Fibroblast of lung (primary cell): Measurements from ENCODE around the gene PLB1. TPM values are rescaled to one million over a fixed set of nuclear protein-coding genes. Genes with fewer than 3 reads are reported as not detected.

Experiments
- DNase-seq, 2 donors: peaks; one replicate each; pipeline versions ENCODE4 v3.0.0 to v3.0.0-alpha.2; 2010; ENCODE audit warnings: low read depth in 2 of 2
- H2AFZ ChIP-seq: 2 replicates; pipeline ENCODE4 v1.5.1; 2012; ENCODE audit warnings: low read length, control low read depth, inconsistent platforms
- H3K27ac ChIP-seq: 2 replicates; pipeline ENCODE4 v1.5.1; 2011; ENCODE audit warnings: low read length, control low read depth; ENCODE audit not compliant: insufficient read depth
- H3K27me3 ChIP-seq: 2 replicates; pipeline ENCODE4 v1.5.1; 2011; ENCODE audit warnings: mild to moderate bottlenecking, low read length; ENCODE audit not compliant: control insufficient read depth, insufficient read depth
- H3K36me3 ChIP-seq: 2 replicates; pipeline ENCODE4 v1.5.1; 2011; ENCODE audit warnings: low read length; ENCODE audit not compliant: control insufficient read depth, insufficient read depth
- H3K4me1 ChIP-seq: 2 replicates; pipeline ENCODE4 v1.5.1; 2011; ENCODE audit warnings: low read length; ENCODE audit not compliant: control insufficient read depth, insufficient read depth; ENCODE audit errors: extremely low read depth
- H3K4me2 ChIP-seq: 2 replicates; pipeline ENCODE4 v1.5.1; 2011; ENCODE audit warnings: low read length, control low read depth; ENCODE audit not compliant: insufficient read depth; ENCODE audit errors: extremely low read depth
- H3K4me3 ChIP-seq, 4 experiments: fragments of 200-600 bp in 1 of 4; sonication (generic) in 1 of 4; replicated peaks in 1 of 4; 2 replicates each; pipeline ENCODE4 v1.5.1; 2011 to 2016; ENCODE audit warnings: low read length in 4 of 4, low read depth in 3 of 4, mild to moderate bottlenecking in 3 of 4, control low read depth in 2 of 4, inconsistent platforms in 1 of 4, mixed read lengths in 1 of 4; ENCODE audit not compliant: insufficient read depth in 1 of 4; ENCODE audit errors: control extremely low read depth in 1 of 4
- H3K79me2 ChIP-seq: 2 replicates; pipeline ENCODE4 v1.5.1; 2012; ENCODE audit warnings: mild to moderate bottlenecking, low read length, inconsistent platforms; ENCODE audit not compliant: control insufficient read depth, insufficient read depth
- H3K9ac ChIP-seq: 2 replicates; pipeline ENCODE4 v1.5.1; 2011; ENCODE audit warnings: mild to moderate bottlenecking, low read length, control low read depth; ENCODE audit not compliant: insufficient read depth
- H3K9me3 ChIP-seq: 2 replicates; pipeline ENCODE4 v1.5.1; 2012; ENCODE audit warnings: low read depth, low read length; ENCODE audit not compliant: control insufficient read depth, insufficient read depth
- H4K20me1 ChIP-seq: 2 replicates; pipeline ENCODE4 v1.5.1; 2011; ENCODE audit warnings: low read length; ENCODE audit not compliant: control insufficient read depth, insufficient read depth; ENCODE audit errors: extremely low read depth
- EZH2 ChIP-seq: IDR thresholded peaks from 2 replicates; pipeline ENCODE4 v1.5.1; 2012; ENCODE audit warnings: low read length, control low read depth, mild to moderate bottlenecking; ENCODE audit errors: missing control alignments
- polyA plus RNA-seq, 2 donors: library from polyadenylated mRNA; depleted of rRNA in 1 of 2; stranded (reverse) in 1 of 2; unstranded in 1 of 2; fragments of >200 nt; gene quantifications; 2 replicates each; pipeline ENCODE4 v1.2.1, GENCODE V29; 2011 to 2012; ENCODE audit warnings: missing spikeins in 1 of 2
- total RNA-seq: library from RNA; depleted of rRNA; stranded (reverse); fragments of >200 nt; gene quantifications from 2 replicates; pipeline ENCODE4 v1.2.1, GENCODE V29; 2014
- TF ChIP-seq, protein P1 (sequence below), 2 donors: IDR thresholded peaks in 1 of 2; conservative IDR thresholded peaks in 1 of 2; 1 replicate in 1 of 2; 2 replicates in 1 of 2; pipeline ENCODE4 v1.5.1; 2011 to 2012; ENCODE audit warnings: low read length in 2 of 2, control low read depth in 1 of 2, inconsistent platforms in 1 of 2, low read depth in 1 of 2, mild to moderate bottlenecking in 1 of 2

PLB1 gene
- total and polyA plus RNA-seq, 2 donors (not counting 1 experiment from before 2014, with no cell fraction given), result 0.70 to 1.8 TPM

DNA sequence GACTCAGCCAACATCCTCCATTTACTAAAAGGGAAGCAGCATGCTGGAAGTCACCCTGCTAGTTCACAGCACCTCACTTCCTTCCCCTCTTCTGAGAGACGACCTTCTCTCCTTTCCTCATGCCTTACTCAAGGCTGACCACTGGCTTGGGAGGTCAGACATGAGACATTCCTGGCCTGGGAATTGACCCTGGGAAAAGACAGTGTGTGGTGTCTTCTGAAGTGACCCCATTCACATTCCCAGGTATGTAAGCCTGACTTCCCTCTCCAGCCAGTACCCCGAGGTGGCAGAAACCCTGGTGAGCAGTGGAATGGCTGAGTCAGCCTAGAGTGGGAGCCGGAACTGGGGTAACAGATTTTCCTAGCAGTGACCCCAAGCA lies 92.4 kb downstream of the PLB1 start:
- Histone ChIP-seq H3K4me2 (no peak overlapping the region), H3K4me3 (no peak overlapping the region), H3K36me3 (no peaks in the 10 kb centered on the region), H3K9me3 (no peaks in the 10 kb centered on the region), H3K79me2 (no peaks in the 10 kb centered on the region), H3K27ac (no peak overlapping the region), H3K9ac (no peak overlapping the region), H4K20me1 (no peaks in the 10 kb centered on the region), H3K27me3 (no peaks in the 10 kb centered on the region), H2AFZ (peak overlapping the region; percentile 8), H3K4me1 (peaks cover 21% of the 10 kb centered on the region)
- TF ChIP-seq, protein P1, sequence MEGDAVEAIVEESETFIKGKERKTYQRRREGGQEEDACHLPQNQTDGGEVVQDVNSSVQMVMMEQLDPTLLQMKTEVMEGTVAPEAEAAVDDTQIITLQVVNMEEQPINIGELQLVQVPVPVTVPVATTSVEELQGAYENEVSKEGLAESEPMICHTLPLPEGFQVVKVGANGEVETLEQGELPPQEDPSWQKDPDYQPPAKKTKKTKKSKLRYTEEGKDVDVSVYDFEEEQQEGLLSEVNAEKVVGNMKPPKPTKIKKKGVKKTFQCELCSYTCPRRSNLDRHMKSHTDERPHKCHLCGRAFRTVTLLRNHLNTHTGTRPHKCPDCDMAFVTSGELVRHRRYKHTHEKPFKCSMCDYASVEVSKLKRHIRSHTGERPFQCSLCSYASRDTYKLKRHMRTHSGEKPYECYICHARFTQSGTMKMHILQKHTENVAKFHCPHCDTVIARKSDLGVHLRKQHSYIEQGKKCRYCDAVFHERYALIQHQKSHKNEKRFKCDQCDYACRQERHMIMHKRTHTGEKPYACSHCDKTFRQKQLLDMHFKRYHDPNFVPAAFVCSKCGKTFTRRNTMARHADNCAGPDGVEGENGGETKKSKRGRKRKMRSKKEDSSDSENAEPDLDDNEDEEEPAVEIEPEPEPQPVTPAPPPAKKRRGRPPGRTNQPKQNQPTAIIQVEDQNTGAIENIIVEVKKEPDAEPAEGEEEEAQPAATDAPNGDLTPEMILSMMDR (conservative IDR thresholded peaks at IDR 0.05 in 1 of 2, IDR thresholded peaks at IDR 0.05 in 1 of 2; ENCODE audit: low read depth in 1 of 2, low read length in 2 of 2), result no peak
- no peak for TF ChIP-seq EZH2
- DNase-seq, result no peak

DNA sequence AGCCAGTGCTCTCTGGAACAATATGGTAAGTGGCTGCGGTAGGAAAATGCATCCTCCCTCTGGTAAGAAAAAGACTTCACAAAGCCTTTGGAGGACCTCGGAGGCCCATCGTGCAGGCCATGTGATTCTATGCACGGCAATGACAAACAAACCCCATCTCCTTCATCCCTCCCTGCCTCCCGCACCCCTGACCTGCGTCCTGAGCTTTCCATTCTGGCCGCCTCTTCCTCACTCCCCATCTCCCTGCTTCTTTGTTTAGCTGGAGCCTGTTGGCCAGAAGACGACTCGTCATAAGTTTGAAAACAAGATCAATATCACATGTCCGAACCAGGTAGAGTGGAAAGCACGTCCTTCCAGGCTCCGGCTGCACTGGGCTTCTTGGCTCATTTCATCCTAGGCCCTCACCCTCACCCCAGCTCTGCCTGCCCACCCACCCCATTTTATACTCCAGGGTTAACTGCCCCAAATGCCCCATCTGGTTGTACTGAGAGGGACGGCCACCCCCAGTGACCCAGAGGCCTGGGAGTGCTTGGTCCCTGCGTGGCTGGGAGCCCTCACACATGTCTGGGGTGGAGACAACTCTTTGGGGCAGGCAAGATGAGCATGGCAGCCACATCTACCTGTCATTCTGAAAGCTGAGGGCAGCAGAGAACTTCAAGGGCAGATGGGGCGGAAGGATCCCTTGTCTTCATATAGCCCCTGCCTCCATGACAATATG lies 94.0 kb downstream of the PLB1 start:
- no peak for DNase-seq

DNA sequence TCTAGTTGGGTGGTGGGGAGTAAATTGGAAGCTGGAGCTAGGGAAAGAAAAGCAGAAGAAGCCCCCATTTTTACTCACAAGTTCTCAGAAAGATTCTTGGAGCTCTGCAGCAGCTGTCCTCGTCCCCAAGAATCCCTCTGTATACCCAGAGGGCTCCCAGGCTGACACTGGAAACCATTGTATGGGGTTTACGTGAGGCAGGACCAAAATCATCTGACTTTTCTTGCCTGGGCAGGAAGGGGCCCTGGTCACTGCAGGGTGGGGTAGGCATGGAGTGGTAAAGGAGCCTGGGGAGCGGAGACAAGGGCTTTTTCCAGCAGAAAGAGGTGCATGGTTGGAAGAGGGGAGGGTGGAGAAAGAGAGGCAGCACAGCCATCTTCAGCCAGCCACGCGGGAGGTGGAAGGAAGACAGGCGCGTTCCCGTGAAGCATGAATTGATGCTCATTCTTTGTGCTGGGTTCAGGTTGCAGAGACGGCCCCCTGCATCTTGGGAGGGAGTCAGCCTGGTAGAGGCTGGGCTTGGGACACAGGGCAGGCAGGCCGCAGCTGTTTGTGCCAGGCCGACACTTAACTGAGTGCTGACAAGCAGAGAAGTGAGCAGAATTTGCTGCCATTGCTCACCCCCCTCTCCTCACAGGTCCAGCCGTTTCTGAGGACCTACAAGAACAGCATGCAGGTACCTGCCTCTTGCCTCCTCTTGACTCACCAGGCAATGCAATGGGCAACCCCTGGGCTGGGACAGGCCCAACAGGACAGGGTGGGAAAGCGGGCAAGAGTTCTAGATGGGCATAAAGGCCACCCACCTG lies 94.8 kb downstream of the PLB1 start:
- Histone ChIP-seq H3K27ac (no peak overlapping the region), H3K36me3 (no peaks in the 10 kb centered on the region), H3K27me3 (no peaks in the 10 kb centered on the region), H2AFZ (no peak overlapping the region), H3K4me2 (no peak overlapping the region), H3K4me1 (peaks cover 11% of the 10 kb centered on the region), H3K79me2 (no peaks in the 10 kb centered on the region), H3K4me3 (no peak overlapping the region), H3K9me3 (no peaks in the 10 kb centered on the region), H3K9ac (no peak overlapping the region), H4K20me1 (no peaks in the 10 kb centered on the region)
- TF ChIP-seq, protein P1 (conservative IDR thresholded peaks at IDR 0.05 in 1 of 2, IDR thresholded peaks at IDR 0.05 in 1 of 2; ENCODE audit: low read depth in 1 of 2, low read length in 2 of 2), result no peak
- no peak for TF ChIP-seq EZH2
- DNase-seq, result no peak

More for the DNA sequence above, 94.0 kb downstream of the PLB1 start:
- Histone ChIP-seq H3K9me3 (no peaks in the 10 kb centered on the region), H3K4me1 (peaks cover 11% of the 10 kb centered on the region), H3K9ac (no peak overlapping the region), H3K36me3 (no peaks in the 10 kb centered on the region), H4K20me1 (no peaks in the 10 kb centered on the region), H3K4me3 (no peak overlapping the region), H3K27ac (no peak overlapping the region), H3K79me2 (no peaks in the 10 kb centered on the region), H2AFZ (no peak overlapping the region), H3K4me2 (no peak overlapping the region), H3K27me3 (no peaks in the 10 kb centered on the region)
- TF ChIP-seq, protein P1 (conservative IDR thresholded peaks at IDR 0.05 in 1 of 2, IDR thresholded peaks at IDR 0.05 in 1 of 2; ENCODE audit: low read depth in 1 of 2, low read length in 2 of 2), result no peak
- no peak for TF ChIP-seq EZH2
